Dermis microvascular lymphatic vessel endothelial cell (primary cell): ENCODE measurements around the gene TIMM29. TPM values are rescaled to one million over a fixed set of nuclear protein-coding genes. Genes with fewer than 3 reads are reported as not detected.

Experiments
- total RNA-seq: library from RNA; depleted of rRNA; stranded (reverse); fragments of >200 nt; gene quantifications from 2 replicates; pipeline ENCODE4 v1.2.1, GENCODE V29; 2014

Gene TIMM29
- total RNA-seq, 1 donor from 2014 or later, result 29.5 TPM

Other genes starting within 250 kb of the TIMM29 start
- gene QTRT1, start 227.4 kb upstream of the TIMM29 start, total RNA-seq, result 23.3 and 29.7 TPM in 2 replicates
- 77.4 and 107 TPM in 2 replicates for gene DNM2, start 210.7 kb upstream of the TIMM29 start, total RNA-seq
- 34.1 and 54.0 TPM in 2 replicates for gene TMED1, start 92.6 kb upstream of the TIMM29 start, total RNA-seq
- gene C19orf38, start 80.4 kb upstream of the TIMM29 start, total RNA-seq, result 0.13 TPM in 1 of 2 replicates, not detected in the other
- 19.0 and 26.4 TPM in 2 replicates for gene CARM1, start 57.3 kb upstream of the TIMM29 start, total RNA-seq
- 71.2 and 86.7 TPM in 2 replicates for gene YIPF2, start 172 bp upstream of the TIMM29 start, total RNA-seq
- gene SMARCA4, start 32.2 kb downstream of the TIMM29 start, total RNA-seq, result 50.1 and 77.0 TPM in 2 replicates
- 62.2 and 86.4 TPM in 2 replicates for gene LDLR, start 160.7 kb downstream of the TIMM29 start, total RNA-seq
- gene SPC24, start 227.0 kb downstream of the TIMM29 start, total RNA-seq, result 31.1 and 80.0 TPM in 2 replicates